HL-60 (cell line): ENCODE measurements around the gene DDR2.

Experiments used
- DNase-seq, 2 experiments: peaks; one replicate each; pipeline ENCODE4 v3.0.0-alpha.2; 2010 to 2020; ENCODE audit warnings: low read depth in 1 of 2, low spot score in 1 of 2
- H3K27ac ChIP-seq: fragments of 250-450 bp; sonication (Bioruptor Pico); replicated peaks from 2 replicates; pipeline ENCODE4 v1.5.1; 2020; ENCODE audit warnings: mild to moderate bottlenecking, moderate library complexity
- H3K27me3 ChIP-seq: fragments of 250-450 bp; sonication (Bioruptor Pico); 2 replicates; pipeline ENCODE4 v1.5.1; 2021; ENCODE audit warnings: mild to moderate bottlenecking, moderate library complexity; ENCODE audit not compliant: insufficient read depth, poor library complexity, severe bottlenecking
- H3K4me3 ChIP-seq: replicated peaks from 2 replicates; pipeline ENCODE4 v1.5.1; 2011; ENCODE audit warnings: mild to moderate bottlenecking, control low read depth, low read length; ENCODE audit not compliant: insufficient read depth
- GABPA ChIP-seq: IDR thresholded peaks from 2 replicates; pipeline ENCODE4 v1.6.1; 2012; ENCODE audit warnings: low read depth
- POLR2AphosphoS5 ChIP-seq: IDR thresholded peaks from 2 replicates; pipeline ENCODE4 v1.6.1; 2012; ENCODE audit warnings: low read depth
- SPI1 ChIP-seq: IDR thresholded peaks from 2 replicates; pipeline ENCODE4 v1.6.1; 2012; ENCODE audit warnings: low read depth, mild to moderate bottlenecking, borderline replicate concordance
- TF ChIP-seq, protein P1 (sequence below): IDR thresholded peaks from 2 replicates; pipeline ENCODE4 v1.6.1; 2012; ENCODE audit warnings: low read depth; ENCODE audit not compliant: insufficient replicate concordance
- TF ChIP-seq, protein P2 (sequence below): IDR thresholded peaks from one replicate; pipeline ENCODE4 v1.5.1; 2011; ENCODE audit warnings: low read length, control low read depth, inconsistent platforms; ENCODE audit not compliant: insufficient read depth

Gene DDR2

DNA sequence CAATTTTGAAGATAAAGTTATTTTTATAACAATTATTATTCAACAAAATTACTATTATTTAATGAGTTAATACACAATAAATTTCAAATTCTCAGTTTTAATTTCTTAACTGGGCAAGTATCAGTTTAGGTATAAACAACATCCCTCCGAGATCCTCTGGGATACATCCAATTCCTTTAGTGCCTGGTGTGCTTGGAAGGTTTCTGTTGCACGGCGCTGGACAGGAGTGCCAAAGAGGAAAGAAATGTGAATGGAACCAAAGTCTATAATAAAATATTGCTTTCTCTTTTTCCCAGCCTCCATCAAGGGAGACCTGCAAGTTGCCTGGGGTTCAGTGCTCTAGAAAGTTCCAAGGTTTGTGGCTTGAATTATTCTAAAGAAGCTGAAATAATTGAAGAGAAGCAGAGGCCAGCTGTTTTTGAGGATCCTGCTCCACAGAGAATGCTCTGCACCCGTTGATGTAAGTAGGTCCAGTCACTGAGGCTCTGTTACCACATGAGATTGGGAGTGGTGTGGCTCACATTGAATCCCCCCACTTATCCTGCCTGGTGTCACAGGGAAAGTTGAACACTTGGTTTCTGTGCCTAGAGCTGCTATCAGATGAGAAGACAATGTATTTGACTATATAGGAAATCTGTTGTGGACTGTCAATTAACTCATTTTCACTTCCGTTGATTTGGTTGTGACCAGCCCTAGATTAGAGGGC, 22.8 kb downstream of the DDR2 start:
- no peak for DNase-seq
- TF ChIP-seq, protein P1, sequence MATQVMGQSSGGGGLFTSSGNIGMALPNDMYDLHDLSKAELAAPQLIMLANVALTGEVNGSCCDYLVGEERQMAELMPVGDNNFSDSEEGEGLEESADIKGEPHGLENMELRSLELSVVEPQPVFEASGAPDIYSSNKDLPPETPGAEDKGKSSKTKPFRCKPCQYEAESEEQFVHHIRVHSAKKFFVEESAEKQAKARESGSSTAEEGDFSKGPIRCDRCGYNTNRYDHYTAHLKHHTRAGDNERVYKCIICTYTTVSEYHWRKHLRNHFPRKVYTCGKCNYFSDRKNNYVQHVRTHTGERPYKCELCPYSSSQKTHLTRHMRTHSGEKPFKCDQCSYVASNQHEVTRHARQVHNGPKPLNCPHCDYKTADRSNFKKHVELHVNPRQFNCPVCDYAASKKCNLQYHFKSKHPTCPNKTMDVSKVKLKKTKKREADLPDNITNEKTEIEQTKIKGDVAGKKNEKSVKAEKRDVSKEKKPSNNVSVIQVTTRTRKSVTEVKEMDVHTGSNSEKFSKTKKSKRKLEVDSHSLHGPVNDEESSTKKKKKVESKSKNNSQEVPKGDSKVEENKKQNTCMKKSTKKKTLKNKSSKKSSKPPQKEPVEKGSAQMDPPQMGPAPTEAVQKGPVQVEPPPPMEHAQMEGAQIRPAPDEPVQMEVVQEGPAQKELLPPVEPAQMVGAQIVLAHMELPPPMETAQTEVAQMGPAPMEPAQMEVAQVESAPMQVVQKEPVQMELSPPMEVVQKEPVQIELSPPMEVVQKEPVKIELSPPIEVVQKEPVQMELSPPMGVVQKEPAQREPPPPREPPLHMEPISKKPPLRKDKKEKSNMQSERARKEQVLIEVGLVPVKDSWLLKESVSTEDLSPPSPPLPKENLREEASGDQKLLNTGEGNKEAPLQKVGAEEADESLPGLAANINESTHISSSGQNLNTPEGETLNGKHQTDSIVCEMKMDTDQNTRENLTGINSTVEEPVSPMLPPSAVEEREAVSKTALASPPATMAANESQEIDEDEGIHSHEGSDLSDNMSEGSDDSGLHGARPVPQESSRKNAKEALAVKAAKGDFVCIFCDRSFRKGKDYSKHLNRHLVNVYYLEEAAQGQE: no peak
- TF ChIP-seq SPI1: no peak
- TF ChIP-seq POLR2AphosphoS5: no peak
- TF ChIP-seq, protein P2, sequence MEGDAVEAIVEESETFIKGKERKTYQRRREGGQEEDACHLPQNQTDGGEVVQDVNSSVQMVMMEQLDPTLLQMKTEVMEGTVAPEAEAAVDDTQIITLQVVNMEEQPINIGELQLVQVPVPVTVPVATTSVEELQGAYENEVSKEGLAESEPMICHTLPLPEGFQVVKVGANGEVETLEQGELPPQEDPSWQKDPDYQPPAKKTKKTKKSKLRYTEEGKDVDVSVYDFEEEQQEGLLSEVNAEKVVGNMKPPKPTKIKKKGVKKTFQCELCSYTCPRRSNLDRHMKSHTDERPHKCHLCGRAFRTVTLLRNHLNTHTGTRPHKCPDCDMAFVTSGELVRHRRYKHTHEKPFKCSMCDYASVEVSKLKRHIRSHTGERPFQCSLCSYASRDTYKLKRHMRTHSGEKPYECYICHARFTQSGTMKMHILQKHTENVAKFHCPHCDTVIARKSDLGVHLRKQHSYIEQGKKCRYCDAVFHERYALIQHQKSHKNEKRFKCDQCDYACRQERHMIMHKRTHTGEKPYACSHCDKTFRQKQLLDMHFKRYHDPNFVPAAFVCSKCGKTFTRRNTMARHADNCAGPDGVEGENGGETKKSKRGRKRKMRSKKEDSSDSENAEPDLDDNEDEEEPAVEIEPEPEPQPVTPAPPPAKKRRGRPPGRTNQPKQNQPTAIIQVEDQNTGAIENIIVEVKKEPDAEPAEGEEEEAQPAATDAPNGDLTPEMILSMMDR: no peak
- no peak for TF ChIP-seq GABPA
- Histone ChIP-seq H3K27ac (no peak overlapping the region), H3K4me3 (no peak overlapping the region), H3K27me3 (no peaks in the 10 kb centered on the region)

DNA sequence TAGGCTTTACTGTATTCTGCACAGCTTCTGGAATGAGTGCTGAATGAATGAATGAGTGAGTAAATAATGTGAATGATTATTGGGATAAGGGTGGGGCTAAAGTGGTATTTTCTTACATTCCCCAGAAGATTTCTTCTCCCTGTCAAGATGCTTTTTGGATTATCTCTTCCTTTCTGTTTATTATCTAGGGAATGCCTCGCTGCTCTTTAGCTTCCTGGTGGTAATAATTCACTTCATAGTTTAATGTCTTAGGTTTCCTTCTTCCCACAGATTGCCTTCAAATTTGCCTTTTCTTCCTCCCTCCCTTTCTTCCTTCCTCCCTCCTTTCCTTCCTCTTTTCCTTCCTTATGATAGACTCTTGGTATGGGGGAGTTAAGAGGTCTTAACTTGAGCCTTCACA, 24.0 kb downstream of the DDR2 start:
- TF ChIP-seq SPI1: no peak
- TF ChIP-seq, protein P1: no peak
- no peak for TF ChIP-seq GABPA
- no peak overlapping the region for H3K27ac ChIP-seq
- H3K4me3 ChIP-seq: no peak overlapping the region
- DNase-seq: no peak
- no peaks in the 10 kb centered on the region for H3K27me3 ChIP-seq

DNA sequence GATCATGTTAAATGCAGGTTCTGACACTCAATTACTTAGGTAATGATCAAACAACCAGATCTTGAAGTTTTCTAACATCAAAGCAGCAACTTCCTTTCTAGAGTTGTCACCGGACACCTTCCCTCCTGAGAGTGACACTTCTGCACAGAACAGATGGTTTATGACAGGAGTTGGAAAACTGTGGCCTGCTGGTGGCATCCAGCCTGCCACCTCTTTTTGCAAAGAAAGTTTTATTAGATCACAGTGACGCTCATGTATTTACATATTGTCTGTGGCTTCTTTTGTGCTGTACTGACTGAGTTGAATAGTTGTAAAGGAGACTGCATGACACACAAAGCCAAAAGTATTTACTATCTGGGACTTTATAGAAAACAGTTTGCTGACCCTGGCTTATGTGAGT, 28.3 kb downstream of the DDR2 start:
- no peak for DNase-seq
- TF ChIP-seq, protein P1: no peak
- TF ChIP-seq, protein P2: no peak
- Histone ChIP-seq H3K27ac (no peak overlapping the region), H3K4me3 (no peak overlapping the region), H3K27me3 (no peaks in the 10 kb centered on the region)
